Keratinocyte (primary cell): ENCODE data around the gene UTS2.

Experiments
- CTCF ChIP-seq, 3 experiments: IDR thresholded peaks in 1 of 3; conservative IDR thresholded peaks in 1 of 3; optimal IDR thresholded peaks in 1 of 3; 2 replicates in 2 of 3; 3 replicates in 1 of 3; pipeline versions ENCODE3 to v1.5.1; 2011; ENCODE audit warnings: low read length in 3 of 3, mild to moderate bottlenecking in 3 of 3, moderate library complexity in 2 of 3, control low read depth in 1 of 3, inconsistent platforms in 1 of 3; ENCODE audit not compliant: insufficient read depth in 2 of 3; ENCODE audit errors: extremely low read depth in 1 of 3
- EZH2 ChIP-seq: IDR thresholded peaks from one replicate; pipeline ENCODE4 v1.6.1; 2012; ENCODE audit warnings: inconsistent platforms, mild to moderate bottlenecking, low read length, moderate library complexity

- TF ChIP-seq CTCF (optimal IDR thresholded peaks at IDR 0.05 in 1 of 3, IDR thresholded peaks at IDR 0.05 in 1 of 3, conservative IDR thresholded peaks at IDR 0.05 in 1 of 3; ENCODE audit: extremely low read depth in 1 of 3, insufficient read depth in 2 of 3, low read length in 3 of 3): no peak
- no peak for TF ChIP-seq EZH2
These were observed 46.9 kb upstream of the UTS2 start for GRCh38 chr1:7899741-7900140.
